Fibroblast of lung (primary cell): ENCODE data around the gene SHROOM3.

Experiments
- CTCF ChIP-seq, 2 donors: IDR thresholded peaks in 1 of 2; conservative IDR thresholded peaks in 1 of 2; 1 replicate in 1 of 2; 2 replicates in 1 of 2; pipeline ENCODE4 v1.5.1; 2011 to 2012; ENCODE audit warnings: low read length in 2 of 2, control low read depth in 1 of 2, inconsistent platforms in 1 of 2, low read depth in 1 of 2, mild to moderate bottlenecking in 1 of 2
- EZH2 ChIP-seq: IDR thresholded peaks from 2 replicates; pipeline ENCODE4 v1.5.1; 2012; ENCODE audit warnings: low read length, control low read depth, mild to moderate bottlenecking; ENCODE audit errors: missing control alignments

- TF ChIP-seq CTCF (conservative IDR thresholded peaks at IDR 0.05 in 1 of 2, IDR thresholded peaks at IDR 0.05 in 1 of 2; ENCODE audit: low read depth in 1 of 2, low read length in 2 of 2): peak; percentile 48 to 52
- no peak for TF ChIP-seq EZH2
These were observed 288.3 kb downstream of the SHROOM3 start for GRCh38 chr4:76723373-76723772.
